GM12878 (cell line): ENCODE results near the gene CHCHD6. TPM values are rescaled to one million over a fixed set of nuclear protein-coding genes. Genes with fewer than 3 reads are reported as not detected.

Experiments used
- BHLHE40 ChIP-seq, 2 experiments: fragments of 450-650 bp in 1 of 2; IDR thresholded peaks; 2 replicates each; pipeline ENCODE4 v1.6.1; 2011 to 2017; ENCODE audit warnings: low read depth in 2 of 2, borderline replicate concordance in 1 of 2, improper control_type of control experiment in 1 of 2, low read length in 1 of 2, mild to moderate bottlenecking in 1 of 2
- CHD2 ChIP-seq: IDR thresholded peaks from 2 replicates; pipeline ENCODE4 v1.6.1; 2011; ENCODE audit warnings: low read depth, low read length, improper control_type of control experiment, borderline replicate concordance
- CUX1 ChIP-seq: IDR thresholded peaks from 2 replicates; pipeline ENCODE4 v1.6.1; 2012; ENCODE audit warnings: improper control_type of control experiment, low read depth, low read length; ENCODE audit not compliant: insufficient replicate concordance
- EP300 ChIP-seq, 2 experiments: fragments of 150-350 bp in 1 of 2; IDR thresholded peaks; 2 replicates each; pipeline ENCODE4 v1.6.1; 2011 to 2012; ENCODE audit warnings: low read depth in 2 of 2, low read length in 2 of 2, borderline replicate concordance in 1 of 2, improper control_type of control experiment in 1 of 2, inconsistent platforms in 1 of 2; ENCODE audit not compliant: control insufficient read depth in 1 of 2
- HDAC6 ChIP-seq: fragments of 200-600 bp; sonication (generic); IDR thresholded peaks from one replicate; pipeline ENCODE4 v1.8.0; 2017; ENCODE audit warnings: antibody characterized with exemption; ENCODE audit not compliant: unreplicated experiment
- JUND ChIP-seq: IDR thresholded peaks from 2 replicates; pipeline ENCODE4 v1.6.1; 2012; ENCODE audit warnings: low read depth, mild to moderate bottlenecking, low read length, improper control_type of control experiment, moderate library complexity
- MAX ChIP-seq: IDR thresholded peaks from 2 replicates; pipeline ENCODE4 v1.6.1; 2012; ENCODE audit warnings: low read depth, low read length, improper control_type of control experiment
- MYC ChIP-seq: IDR thresholded peaks from 2 replicates; pipeline ENCODE4 v1.6.1; 2011; ENCODE audit warnings: mild to moderate bottlenecking, low read length, moderate library complexity, inconsistent platforms; ENCODE audit not compliant: insufficient read depth, insufficient replicate concordance, insufficient read length, severe bottlenecking
- NFIC ChIP-seq: IDR thresholded peaks from 2 replicates; pipeline ENCODE4 v1.6.1; 2012; ENCODE audit warnings: low read depth, mild to moderate bottlenecking, inconsistent platforms, low read length, moderate library complexity
- PAX8 ChIP-seq: fragments of 450-650 bp; IDR thresholded peaks from 2 replicates; pipeline ENCODE4 v1.6.1; 2017; ENCODE audit warnings: mild to moderate bottlenecking, moderate library complexity
- PRDM15 ChIP-seq: fragments of 450-650 bp; formaldehyde crosslinking; IDR thresholded peaks from 2 replicates; pipeline ENCODE4 v1.4.0; 2020; ENCODE audit warnings: mild to moderate bottlenecking, moderate library complexity
- RAD51 ChIP-seq: fragments of 450-650 bp; IDR thresholded peaks from 2 replicates; pipeline ENCODE4 v1.6.1; 2016; ENCODE audit warnings: moderate library complexity, mild to moderate bottlenecking, inconsistent platforms
- RBBP5 ChIP-seq: fragments of 200-600 bp; sonication (generic); conservative IDR thresholded peaks from 2 replicates; pipeline ENCODE4 v1.6.1; 2016
- RUNX3 ChIP-seq: IDR thresholded peaks from 2 replicates; pipeline ENCODE4 v1.6.1; 2012; ENCODE audit warnings: low read length, inconsistent platforms
- SMARCA5 ChIP-seq: fragments of 450-650 bp; IDR thresholded peaks from 2 replicates; pipeline ENCODE4 v1.6.1; 2017; ENCODE audit warnings: mild to moderate bottlenecking
- SRF ChIP-seq, 2 experiments: IDR thresholded peaks; 2 replicates each; pipeline ENCODE4 v1.6.1; 2011; ENCODE audit warnings: low read depth in 2 of 2, low read length in 2 of 2, mild to moderate bottlenecking in 1 of 2, moderate library complexity in 1 of 2
- TBL1XR1 ChIP-seq: IDR thresholded peaks from 2 replicates; pipeline ENCODE4 v1.6.1; 2012; ENCODE audit warnings: low read depth, low read length, improper control_type of control experiment
- TCF3 ChIP-seq: IDR thresholded peaks from 2 replicates; pipeline ENCODE4 v1.6.1; 2012; ENCODE audit warnings: low read depth, mild to moderate bottlenecking, low read length, borderline replicate concordance; ENCODE audit not compliant: insufficient read depth
- ZBED1 ChIP-seq: IDR thresholded peaks from 2 replicates; pipeline ENCODE4 v1.6.1; 2016; ENCODE audit warnings: borderline replicate concordance
- ZNF207 ChIP-seq: fragments of 450-650 bp; IDR thresholded peaks from 2 replicates; pipeline ENCODE4 v1.6.1; 2014; ENCODE audit warnings: antibody characterized with exemption, mild to moderate bottlenecking, borderline replicate concordance
- polyA plus RNA-seq, 11 experiments: library from polyadenylated mRNA; depleted of rRNA in 4 of 11; unstranded in 6 of 11; stranded (reverse) in 5 of 11; fragments of >200 nt; fragmentation: Nextera tagmentation in 4 of 11; fragmentation: Illumina TruSeq in 1 of 11; extraction: Ambion mirVana in 4 of 11; extraction: Trizol in 1 of 11; gene quantifications; 1 replicate in 1 of 11; 2 replicates in 10 of 11; pipeline versions ENCODE4 v1.2.1 to v1.2.3, GENCODE V29; 2011 to 2016; ENCODE audit warnings: inconsistent platforms in 2 of 11, missing spikeins in 2 of 11, low read depth in 1 of 11
- total RNA-seq, 4 experiments: library from RNA; depleted of rRNA in 3 of 4; stranded (reverse); fragments of >200 nt in 3 of 4; fragmentation: Illumina TruSeq in 1 of 4; extraction: Trizol in 1 of 4; gene quantifications; 2 replicates each; pipeline versions ENCODE4 v1.2.1 to v1.2.3, GENCODE V29; 2013 to 2021

CHCHD6 gene
- total and polyA plus RNA-seq, 10 of the 15 experiments (the other 5 are each of a cell fraction or from before 2014, with no cell fraction given) = 2.7 to 16.7 (median 12.3) TPM

GRCh38 chr3:126703512-126704493 lies at the start of gene CHCHD6 (continued):
- TF ChIP-seq SMARCA5 = no peak
- TF ChIP-seq MAX = peak; percentile 61
- TF ChIP-seq TBL1XR1 = no peak
- peak in 1 of 2 experiments; percentile 43; a peak in 1 of 4 replicates for TF ChIP-seq BHLHE40 (IDR thresholded peaks at IDR 0.05; ENCODE audit: borderline replicate concordance in 1 of 2, low read depth in 2 of 2, low read length in 1 of 2)
- no peak for TF ChIP-seq RBBP5
- no peak; the same call in 1 of the 2 replicates for TF ChIP-seq RUNX3
- TF ChIP-seq HDAC6 = no peak
- no peak for TF ChIP-seq JUND
- no peak for TF ChIP-seq TCF3
- no peak for TF ChIP-seq PAX8
- no peak for TF ChIP-seq CUX1
- TF ChIP-seq PRDM15 (CRISPR knock-in tag) = no peak
- 0 out of 4 replicates have a peak, but pooled peaks of 1 of the 2 experiments have one; percentile 4 for TF ChIP-seq SRF (IDR thresholded peaks at IDR 0.05; ENCODE audit: low read depth in 2 of 2, low read length in 2 of 2)
- no peak for TF ChIP-seq RAD51
- peak; percentile 16 for TF ChIP-seq MYC
- no peak for TF ChIP-seq ZBED1
- TF ChIP-seq CHD2 = peak; percentile 98
- TF ChIP-seq EP300 (IDR thresholded peaks at IDR 0.05; ENCODE audit: borderline replicate concordance in 1 of 2, control insufficient read depth in 1 of 2, low read depth in 2 of 2, low read length in 2 of 2) = no peak
- no peak for TF ChIP-seq NFIC
- TF ChIP-seq ZNF207 = no peak
